ENCODE data around the gene TMED8. TPM values are rescaled to one million over a fixed set of nuclear protein-coding genes. Genes with fewer than 3 reads are reported as not detected.

The TMED8 gene
- total and polyA plus RNA-seq, 10 of the 15 experiments (the other 5 are each of a cell fraction or from before 2014, with no cell fraction given): 7.3 to 39.1 (median 26.1) TPM

GRCh38 chr14:77364146-77364545 is 12.7 kb downstream of the TMED8 start:
- ChIA-PET CTCF (interaction anchor here (1.0 to 1.7 kb wide), 4 partner anchors 9 to 95 kb away, joined by 3 to 4 read pairs (median 3); no protein-coding TSS in a partner anchor), SMC1A (ENCODE audit: uncharacterized antibody, unreplicated experiment) (interaction anchor here (0.6 to 1.3 kb wide), 5 partner anchors 9 to 1607 kb away, joined by 3 to 4 read pairs (median 3); no protein-coding TSS in a partner anchor), RAD21 (ENCODE audit: unreplicated experiment) (interaction anchor here (0.8 to 1.0 kb wide), 3 partner anchors 9 to 48 kb away, joined by 3 to 5 read pairs (median 3); partner anchors contain the start of genes SAMD15 and TMED8), POLR2A (interaction anchor here (0.6 to 1.0 kb wide), 2 partner anchors 11 to 43 kb away, joined by 3 read pairs; partner anchors contain the start of genes GSTZ1 and POMT2)
- Histone ChIP-seq H3K36me3 (ENCODE audit: control insufficient read depth in 2 of 2, insufficient read depth in 2 of 2, low read length in 1 of 2) (peaks cover 0 to 2% of the 10 kb centered on the region in 2 experiments; a peak in 2 of 4 replicates), H3K4me3 (no peak overlapping the region), H3K79me2 (ENCODE audit: control insufficient read depth, insufficient read depth, low read length) (peaks cover 18% of the 10 kb centered on the region), H3K27me3 (replicated peaks in 1 of 2; ENCODE audit: control insufficient read depth in 2 of 2, insufficient read depth in 2 of 2, low read length in 1 of 2) (no peaks in the 10 kb centered on the region), H3K9ac (ENCODE audit: control insufficient read depth, insufficient read depth, low read length) (no peak overlapping the region), H3K4me1 (ENCODE audit: control insufficient read depth, insufficient read depth, low read length) (peaks cover 6% of the 10 kb centered on the region), H2AFZ (ENCODE audit: control insufficient read depth, low read depth, low read length) (no peak overlapping the region), H3K27ac (ENCODE audit: control insufficient read depth, insufficient read depth) (no peak overlapping the region), H4K20me1 (ENCODE audit: control insufficient read depth, insufficient read depth) (no peaks in the 10 kb centered on the region), H3K9me3 (replicated peaks; ENCODE audit: control insufficient read depth, insufficient read depth, low read length) (no peaks in the 10 kb centered on the region; the same call in 1 of the 3 replicates), H3K4me2 (ENCODE audit: control insufficient read depth, insufficient read depth) (no peak overlapping the region)
- in situ Hi-C loops (cut with MboI) (no loop called here), intact Hi-C loops (cut with micrococcal nuclease; ENCODE audit: unreplicated experiment) (no loop called here)
- FAIRE-seq (no peak), DNase-seq (ENCODE audit: low read depth, low spot score) (no peak), ATAC-seq (peak; percentile 75)
- BruUV-seq (replicated peaks): no TSS peak
- no peak for TF ChIP-seq POLR2AphosphoS2 (IDR thresholded peaks at IDR 0.05; ENCODE audit: low read depth, low read length)
- no peak for TF ChIP-seq SP1 (IDR thresholded peaks at IDR 0.05; ENCODE audit: low read depth, low read length)
- no peak for TF ChIP-seq SREBF2 (IDR thresholded peaks at IDR 0.05; ENCODE audit: low read length)
- no peak for TF ChIP-seq ZBTB11 (CRISPR knock-in tag; IDR thresholded peaks at IDR 0.05)
- no peak for TF ChIP-seq MXI1 (IDR thresholded peaks at IDR 0.05; ENCODE audit: low read depth, low read length)
- TF ChIP-seq CHD4 (IDR thresholded peaks at IDR 0.05): no peak
- no peak for TF ChIP-seq SMC3 (IDR thresholded peaks at IDR 0.05; ENCODE audit: borderline replicate concordance, low read length)
- TF ChIP-seq ETV6 (conservative IDR thresholded peaks at IDR 0.05 in 1 of 2, IDR thresholded peaks at IDR 0.05 in 1 of 2; ENCODE audit: borderline replicate concordance in 1 of 2, low read depth in 1 of 2): no peak
- TF ChIP-seq NBN (IDR thresholded peaks at IDR 0.05): no peak
- WGBS (ENCODE audit: insufficient coverage, insufficient replicate concordance, low lambda C conversion rate, missing lambda C conversion rate): 49% methylated on average over 3 of the region's 3 CpGs
